GM12874 (cell line): Measurements from ENCODE around the gene AP1M2.

Source experiments
- CTCF ChIP-seq: IDR thresholded peaks from 2 replicates; pipeline ENCODE4 v1.5.1; 2011; ENCODE audit warnings: low read depth, mild to moderate bottlenecking, control low read depth, low read length, moderate library complexity; ENCODE audit not compliant: insufficient read depth

The AP1M2 gene

GRCh38 chr19:10549733-10550132 is 37.4 kb downstream of the AP1M2 start:
- no peak for TF ChIP-seq CTCF

- no peak for TF ChIP-seq CTCF
Measured at GRCh38 chr19:10548746-10549276, 38.3 kb downstream of the AP1M2 start.

GRCh38 chr19:10546817-10547216 is 40.3 kb downstream of the AP1M2 start:
- no peak for TF ChIP-seq CTCF

GRCh38 chr19:10544753-10545251 is 42.3 kb downstream of the AP1M2 start:
- no peak for TF ChIP-seq CTCF

- TF ChIP-seq CTCF: no peak
Measured at GRCh38 chr19:10544242-10544752, 42.8 kb downstream of the AP1M2 start.

- TF ChIP-seq CTCF: no peak
Measured at GRCh38 chr19:10543420-10544241, 43.5 kb downstream of the AP1M2 start, which contains the start of gene ATG4D. ATG4D (plus strand) TSS chr19:10543904; CDS start chr19:10544091, 187 bp downstream.

GRCh38 chr19:10543059-10543419 is 44.1 kb downstream of the AP1M2 start:
- TF ChIP-seq CTCF: no peak
